Measurements from ENCODE around the gene OPA1.

GRCh38 chr3:193711166-193711485 lies 118.1 kb downstream of the OPA1 start:
- TF ChIP-seq, protein P1, sequence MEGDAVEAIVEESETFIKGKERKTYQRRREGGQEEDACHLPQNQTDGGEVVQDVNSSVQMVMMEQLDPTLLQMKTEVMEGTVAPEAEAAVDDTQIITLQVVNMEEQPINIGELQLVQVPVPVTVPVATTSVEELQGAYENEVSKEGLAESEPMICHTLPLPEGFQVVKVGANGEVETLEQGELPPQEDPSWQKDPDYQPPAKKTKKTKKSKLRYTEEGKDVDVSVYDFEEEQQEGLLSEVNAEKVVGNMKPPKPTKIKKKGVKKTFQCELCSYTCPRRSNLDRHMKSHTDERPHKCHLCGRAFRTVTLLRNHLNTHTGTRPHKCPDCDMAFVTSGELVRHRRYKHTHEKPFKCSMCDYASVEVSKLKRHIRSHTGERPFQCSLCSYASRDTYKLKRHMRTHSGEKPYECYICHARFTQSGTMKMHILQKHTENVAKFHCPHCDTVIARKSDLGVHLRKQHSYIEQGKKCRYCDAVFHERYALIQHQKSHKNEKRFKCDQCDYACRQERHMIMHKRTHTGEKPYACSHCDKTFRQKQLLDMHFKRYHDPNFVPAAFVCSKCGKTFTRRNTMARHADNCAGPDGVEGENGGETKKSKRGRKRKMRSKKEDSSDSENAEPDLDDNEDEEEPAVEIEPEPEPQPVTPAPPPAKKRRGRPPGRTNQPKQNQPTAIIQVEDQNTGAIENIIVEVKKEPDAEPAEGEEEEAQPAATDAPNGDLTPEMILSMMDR (IDR thresholded peaks at IDR 0.05), result no peak
- TF ChIP-seq POLR2A (IDR thresholded peaks at IDR 0.05) (no peak), POLR2AphosphoS5 (IDR thresholded peaks at IDR 0.05; ENCODE audit: insufficient read depth in 1 of 2, low read depth in 1 of 2) (no peak)
